ENCODE data around the gene DNAI4.
A peak's percentile ranks its signal among the peaks of the same experiment; 100 is the strongest.

DNA sequence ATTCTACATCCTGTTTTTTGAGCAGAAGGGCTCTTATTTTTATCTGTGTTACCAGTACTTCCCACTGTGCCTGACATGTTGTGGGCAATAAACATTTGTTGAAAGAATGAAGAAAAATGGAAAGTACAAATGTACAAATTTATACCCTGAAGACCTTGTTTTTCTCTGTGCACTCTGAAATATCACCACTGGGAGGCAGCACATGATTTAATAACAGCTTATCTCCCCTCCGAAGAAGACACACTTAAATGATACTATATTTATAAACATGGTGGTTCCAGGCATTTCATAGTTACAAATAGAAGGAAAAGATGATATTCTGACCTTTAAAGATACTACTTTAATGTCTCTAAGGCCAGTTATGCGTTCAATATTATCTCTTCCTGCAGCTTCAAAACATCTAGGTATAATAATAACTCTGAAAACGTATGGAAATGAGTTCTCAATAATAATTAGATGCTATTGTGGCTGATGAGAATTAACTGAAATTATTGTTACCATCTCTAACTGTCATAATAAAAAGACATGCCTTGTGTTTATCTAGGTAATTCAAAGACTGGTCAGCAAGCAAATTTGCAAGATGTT lies 159.6 kb downstream of the DNAI4 start:
- TF ChIP-seq, protein P1, sequence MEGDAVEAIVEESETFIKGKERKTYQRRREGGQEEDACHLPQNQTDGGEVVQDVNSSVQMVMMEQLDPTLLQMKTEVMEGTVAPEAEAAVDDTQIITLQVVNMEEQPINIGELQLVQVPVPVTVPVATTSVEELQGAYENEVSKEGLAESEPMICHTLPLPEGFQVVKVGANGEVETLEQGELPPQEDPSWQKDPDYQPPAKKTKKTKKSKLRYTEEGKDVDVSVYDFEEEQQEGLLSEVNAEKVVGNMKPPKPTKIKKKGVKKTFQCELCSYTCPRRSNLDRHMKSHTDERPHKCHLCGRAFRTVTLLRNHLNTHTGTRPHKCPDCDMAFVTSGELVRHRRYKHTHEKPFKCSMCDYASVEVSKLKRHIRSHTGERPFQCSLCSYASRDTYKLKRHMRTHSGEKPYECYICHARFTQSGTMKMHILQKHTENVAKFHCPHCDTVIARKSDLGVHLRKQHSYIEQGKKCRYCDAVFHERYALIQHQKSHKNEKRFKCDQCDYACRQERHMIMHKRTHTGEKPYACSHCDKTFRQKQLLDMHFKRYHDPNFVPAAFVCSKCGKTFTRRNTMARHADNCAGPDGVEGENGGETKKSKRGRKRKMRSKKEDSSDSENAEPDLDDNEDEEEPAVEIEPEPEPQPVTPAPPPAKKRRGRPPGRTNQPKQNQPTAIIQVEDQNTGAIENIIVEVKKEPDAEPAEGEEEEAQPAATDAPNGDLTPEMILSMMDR (IDR thresholded peaks at IDR 0.05): peak in 6 of 7 experiments; percentile 49 to 75 (median 65)
- TF ChIP-seq POLR2A (IDR thresholded peaks at IDR 0.05): no peak

Measured in body of pancreas (tissue), 4 donors.